Suprapubic skin (tissue), 4 donors: ENCODE measurements around the gene ATOSA. TPM values are rescaled to one million over a fixed set of nuclear protein-coding genes. Genes with fewer than 3 reads are reported as not detected.

Source experiments
- DNase-seq, 2 donors: peaks; one replicate each; pipeline ENCODE4 v3.0.0-alpha.2; 2019; ENCODE audit warnings: low spot score in 2 of 2
- H3K27ac ChIP-seq: fragments of 200-600 bp; sonication (generic); one replicate; pipeline ENCODE4 v1.5.1; 2019
- H3K27me3 ChIP-seq: fragments of 200-600 bp; sonication (generic); one replicate; pipeline ENCODE4 v1.5.1; 2019
- H3K36me3 ChIP-seq: fragments of 200-600 bp; sonication (generic); one replicate; pipeline ENCODE4 v1.5.1; 2019
- H3K4me1 ChIP-seq: fragments of 200-600 bp; sonication (generic); one replicate; pipeline ENCODE4 v1.5.1; 2019
- H3K4me3 ChIP-seq: fragments of 200-600 bp; sonication (generic); one replicate; pipeline ENCODE4 v1.5.1; 2019; ENCODE audit warnings: mild to moderate bottlenecking
- H3K9me3 ChIP-seq: fragments of 200-600 bp; sonication (generic); one replicate; pipeline ENCODE4 v1.5.1; 2019
- CTCF ChIP-seq, 2 donors: fragments of 200-600 bp in 1 of 2; fragments of 450-650 bp in 1 of 2; sonication (generic) in 1 of 2; IDR thresholded peaks; one replicate each; pipeline ENCODE4 v1.5.1; 2016 to 2019; ENCODE audit warnings: antibody characterized with exemption in 2 of 2, mild to moderate bottlenecking in 1 of 2, moderate library complexity in 1 of 2
- EP300 ChIP-seq: sonication (generic); formaldehyde crosslinking; IDR thresholded peaks from one replicate; pipeline ENCODE4 v1.6.1; 2017; ENCODE audit warnings: antibody characterized with exemption
- POLR2A ChIP-seq, 2 donors: fragments of 450-650 bp; IDR thresholded peaks; one replicate each; pipeline ENCODE4 v1.6.1; 2017; ENCODE audit warnings: antibody characterized with exemption in 2 of 2, mild to moderate bottlenecking in 2 of 2, moderate library complexity in 2 of 2
- POLR2AphosphoS5 ChIP-seq, 3 donors: sonication (generic); formaldehyde crosslinking; IDR thresholded peaks; one replicate each; pipeline ENCODE4 v1.6.1; 2017; ENCODE audit warnings: antibody characterized with exemption in 3 of 3
- WGBS: methylation state at CpG from one replicate; pipeline ENCODE4 v1.1.5; 2018; 5-methylcytosine and 5-hydroxymethylcytosine counted together
- total RNA-seq, 4 donors: library from RNA; depleted of rRNA; stranded (reverse); fragments of >200 nt; gene quantifications; one replicate each; pipeline ENCODE4 v1.1.0, GENCODE V29; 2016

Gene ATOSA
- total RNA-seq, 4 donors from 2014 or later: 25.7 to 132 (median 57.9) TPM

GRCh38 chr15:52689562-52689961, 10.4 kb upstream of the ATOSA start:
- Histone ChIP-seq H3K27me3 (no peaks in the 10 kb centered on the region), H3K9me3 (no peaks in the 10 kb centered on the region), H3K36me3 (no peaks in the 10 kb centered on the region), H3K4me1 (no peaks in the 10 kb centered on the region), H3K4me3 (no peak overlapping the region), H3K27ac (no peak overlapping the region)
- no peak for DNase-seq
- WGBS: 93% methylated on average over 1 of the region's 1 CpG
- no peak for TF ChIP-seq POLR2A (IDR thresholded peaks at IDR 0.05)
- no peak for TF ChIP-seq CTCF (IDR thresholded peaks at IDR 0.05)

- DNase-seq: no peak
- peaks cover 9% of the 10 kb centered on the region for H3K4me1 ChIP-seq
- no peaks in the 10 kb centered on the region for H3K27me3 ChIP-seq
- WGBS: 40% methylated on average over 1 of the region's 1 CpG
- no peak overlapping the region for H3K4me3 ChIP-seq
- H3K9me3 ChIP-seq: no peaks in the 10 kb centered on the region
- TF ChIP-seq POLR2AphosphoS5 (IDR thresholded peaks at IDR 0.05): no peak
- no peak for TF ChIP-seq EP300
- no peak for TF ChIP-seq POLR2A (IDR thresholded peaks at IDR 0.05)
- TF ChIP-seq CTCF (IDR thresholded peaks at IDR 0.05): no peak
- no peaks in the 10 kb centered on the region for H3K36me3 ChIP-seq
- H3K27ac ChIP-seq: no peak overlapping the region
These were observed 4.4 kb upstream of the ATOSA start for GRCh38 chr15:52683580-52683979.

GRCh38 chr15:52682781-52683180, 3.6 kb upstream of the ATOSA start:
- no peak for DNase-seq
- no peaks in the 10 kb centered on the region for H3K27me3 ChIP-seq
- no peaks in the 10 kb centered on the region for H3K36me3 ChIP-seq
- no peak for TF ChIP-seq CTCF (IDR thresholded peaks at IDR 0.05)
- no peak for TF ChIP-seq POLR2AphosphoS5 (IDR thresholded peaks at IDR 0.05)
- TF ChIP-seq POLR2A (IDR thresholded peaks at IDR 0.05): no peak
- TF ChIP-seq EP300: no peak
- no peak overlapping the region for H3K27ac ChIP-seq
- no peak overlapping the region for H3K4me3 ChIP-seq
- H3K4me1 ChIP-seq: peaks cover 11% of the 10 kb centered on the region
- H3K9me3 ChIP-seq: no peaks in the 10 kb centered on the region
- 79% methylated on average over 3 of the region's 3 CpGs for WGBS

GRCh38 chr15:52682200-52682599, 3.0 kb upstream of the ATOSA start:
- TF ChIP-seq CTCF (IDR thresholded peaks at IDR 0.05) (no peak), EP300 (no peak), POLR2AphosphoS5 (IDR thresholded peaks at IDR 0.05) (no peak), POLR2A (IDR thresholded peaks at IDR 0.05) (no peak)
- Histone ChIP-seq H3K4me3 (no peak overlapping the region), H3K27ac (no peak overlapping the region), H3K36me3 (no peaks in the 10 kb centered on the region), H3K4me1 (peaks cover 17% of the 10 kb centered on the region), H3K27me3 (no peaks in the 10 kb centered on the region), H3K9me3 (no peaks in the 10 kb centered on the region)
- no peak for DNase-seq

GRCh38 chr15:52681441-52681840, 2.3 kb upstream of the ATOSA start:
- H3K4me3 ChIP-seq: no peak overlapping the region
- DNase-seq: no peak
- TF ChIP-seq POLR2A (IDR thresholded peaks at IDR 0.05): no peak
- TF ChIP-seq POLR2AphosphoS5 (IDR thresholded peaks at IDR 0.05): no peak
- TF ChIP-seq EP300: no peak
- no peak for TF ChIP-seq CTCF (IDR thresholded peaks at IDR 0.05)
- whole genome bisulfite sequencing: 87% methylated on average over 3 of the region's 3 CpGs
- no peak overlapping the region for H3K27ac ChIP-seq
- no peaks in the 10 kb centered on the region for H3K27me3 ChIP-seq
- peaks cover 23% of the 10 kb centered on the region for H3K4me1 ChIP-seq
- H3K36me3 ChIP-seq: no peaks in the 10 kb centered on the region
- no peaks in the 10 kb centered on the region for H3K9me3 ChIP-seq
